GM23338 (cell line): ENCODE results near the gene NAAA. TPM values are rescaled to one million over a fixed set of nuclear protein-coding genes. Genes with fewer than 3 reads are reported as not detected.

ENCODE experiments used
- ATAC-seq: fragments of 200-7000 bp; cut with Tn5 transposase; 3 replicates; pipeline ENCODE4 v1.9.1; 2020
- DNase-seq: peaks from one replicate; pipeline ENCODE4 v3.0.0-alpha.2; 2015; ENCODE audit warnings: low spot score
- H2AFZ ChIP-seq: fragments of 200-600 bp; sonication (generic); 2 replicates; pipeline ENCODE4 v1.8.0; 2016; ENCODE audit warnings: antibody characterized with exemption, mild to moderate bottlenecking, moderate library complexity
- H3F3A ChIP-seq: fragments of 200-600 bp; sonication (generic); replicated peaks from 2 replicates; pipeline ENCODE4 v1.8.0; 2017; ENCODE audit warnings: antibody characterized with exemption, mixed run types, low read depth
- H3K27ac ChIP-seq: fragments of 200-600 bp; sonication (generic); 2 replicates; pipeline ENCODE4 v1.6.1; 2016; ENCODE audit warnings: low read depth
- H3K27me3 ChIP-seq: fragments of 200-600 bp; sonication (generic); 2 replicates; pipeline ENCODE4 v1.8.0; 2016; ENCODE audit warnings: mild to moderate bottlenecking, mixed run types, moderate library complexity; ENCODE audit not compliant: insufficient read depth
- H3K36me3 ChIP-seq: fragments of 200-600 bp; sonication (generic); 2 replicates; pipeline ENCODE4 v1.8.0; 2016; ENCODE audit warnings: mild to moderate bottlenecking; ENCODE audit not compliant: insufficient read depth
- H3K4me1 ChIP-seq: fragments of 200-600 bp; sonication (generic); 2 replicates; pipeline ENCODE4 v1.8.0; 2016; ENCODE audit warnings: mild to moderate bottlenecking, moderate library complexity; ENCODE audit not compliant: insufficient read depth
- H3K4me2 ChIP-seq: fragments of 200-600 bp; sonication (generic); 2 replicates; pipeline ENCODE4 v1.7.1; 2017; ENCODE audit warnings: mixed run types
- H3K4me3 ChIP-seq: fragments of 200-600 bp; sonication (generic); 2 replicates; pipeline ENCODE4 v1.6.1; 2016; ENCODE audit warnings: mixed run types
- H3K79me2 ChIP-seq: fragments of 200-600 bp; sonication (generic); replicated peaks from 2 replicates; pipeline ENCODE4 v1.8.0; 2017; ENCODE audit warnings: mild to moderate bottlenecking; ENCODE audit not compliant: insufficient read depth
- H3K9me2 ChIP-seq: fragments of 200-600 bp; sonication (generic); 2 replicates; pipeline ENCODE4 v1.8.0; 2017; ENCODE audit not compliant: insufficient read depth
- H4K20me1 ChIP-seq: fragments of 200-600 bp; sonication (generic); replicated peaks from 2 replicates; pipeline ENCODE4 v1.8.0; 2017; ENCODE audit warnings: mild to moderate bottlenecking; ENCODE audit not compliant: insufficient read depth
- H3K27ac Mint-ChIP-seq: 2 replicates; pipeline ENCODE4 v1.8.0; 2020; ENCODE audit warnings: inconsistent platforms, mild to moderate bottlenecking, moderate library complexity, mixed read lengths
- H3K27me3 Mint-ChIP-seq: 3 replicates; pipeline ENCODE4 v1.8.0; 2022; ENCODE audit warnings: low read depth, mild to moderate bottlenecking, moderate library complexity, mixed read lengths, inconsistent platforms; ENCODE audit not compliant: insufficient read depth, poor library complexity
- H3K36me3 Mint-ChIP-seq: 3 replicates; pipeline ENCODE4 v1.8.0; 2021; ENCODE audit warnings: low read depth, mild to moderate bottlenecking, inconsistent platforms, moderate library complexity, mixed read lengths
- H3K4me1 Mint-ChIP-seq: 3 replicates; pipeline ENCODE4 v1.8.0; 2020; ENCODE audit warnings: mild to moderate bottlenecking, inconsistent platforms, mixed read lengths
- H3K4me3 Mint-ChIP-seq: 3 replicates; pipeline ENCODE4 v1.8.0; 2021; ENCODE audit warnings: moderate library complexity, mild to moderate bottlenecking, inconsistent platforms, mixed read lengths
- H3K9me3 Mint-ChIP-seq: 3 replicates; pipeline ENCODE4 v1.8.0; 2020; ENCODE audit warnings: moderate library complexity, mild to moderate bottlenecking, inconsistent platforms, mixed read lengths
- CREB1 ChIP-seq: fragments of 250-450 bp; sonication (Bioruptor Pico); IDR thresholded peaks from 2 replicates; pipeline ENCODE4 v1.5.0; 2020; ENCODE audit warnings: low read depth, mild to moderate bottlenecking, moderate library complexity
- EZH2 ChIP-seq: fragments of 200-600 bp; sonication (generic); IDR thresholded peaks from one replicate; pipeline ENCODE4 v1.8.0; 2017; ENCODE audit warnings: antibody characterized with exemption, mild to moderate bottlenecking, low read depth; ENCODE audit not compliant: unreplicated experiment
- EZH2phosphoT487 ChIP-seq: fragments of 200-600 bp; sonication (generic); IDR thresholded peaks from one replicate; pipeline ENCODE4 v1.8.1; 2018; ENCODE audit warnings: antibody characterized with exemption; ENCODE audit not compliant: unreplicated experiment
- JUNB ChIP-seq: IDR thresholded peaks from one replicate; pipeline ENCODE4 v1.6.1; 2016; ENCODE audit warnings: antibody characterized with exemption; ENCODE audit not compliant: unreplicated experiment
- NANOG ChIP-seq: IDR thresholded peaks from 2 replicates; pipeline ENCODE4 v1.6.1; 2016; ENCODE audit warnings: antibody characterized with exemption, borderline replicate concordance
- POLR2AphosphoS5 ChIP-seq: IDR thresholded peaks from 2 replicates; pipeline ENCODE4 v1.6.1; 2016; ENCODE audit warnings: antibody characterized with exemption, low read depth
- STAT1 ChIP-seq: IDR thresholded peaks from one replicate; pipeline ENCODE4 v1.6.1; 2016; ENCODE audit warnings: antibody characterized with exemption; ENCODE audit not compliant: unreplicated experiment
- ZNF114 ChIP-seq: fragments of 250-450 bp; sonication (Bioruptor Pico); IDR thresholded peaks from 2 replicates; pipeline ENCODE4 v1.5.0; 2020; ENCODE audit warnings: mild to moderate bottlenecking, moderate library complexity
- ZNF331 ChIP-seq: fragments of 250-450 bp; sonication (Bioruptor Pico); IDR thresholded peaks from 2 replicates; pipeline ENCODE4 v1.5.0; 2020; ENCODE audit warnings: low read depth, mild to moderate bottlenecking, moderate library complexity
- polyA plus RNA-seq: library from polyadenylated mRNA; unstranded; fragments of >200 nt; fragmentation: Nextera tagmentation; extraction: Ambion mirVana; gene quantifications from 2 replicates; pipeline ENCODE4 v1.2.1, GENCODE V29; 2016
- total RNA-seq: library from RNA; depleted of rRNA; stranded (reverse); fragments of >200 nt; shearing (Covaris generic); gene quantifications from 2 replicates; pipeline ENCODE4 v1.2.3, GENCODE V29; 2014
- TF ChIP-seq, protein P1 (sequence below), 2 experiments: fragments of 200-600 bp in 1 of 2; sonication (generic) in 1 of 2; conservative IDR thresholded peaks; 2 replicates each; pipeline versions ENCODE4 v1.5.1 to v1.6.1; 2016 to 2017; ENCODE audit warnings: antibody characterized with exemption in 2 of 2, low read depth in 2 of 2, mild to moderate bottlenecking in 2 of 2, moderate library complexity in 1 of 2
- TF ChIP-seq, protein P2 (sequence below): fragments of 250-450 bp; sonication (Bioruptor Pico); IDR thresholded peaks from 2 replicates; pipeline ENCODE4 v1.5.0; 2020; ENCODE audit warnings: mild to moderate bottlenecking, moderate library complexity
- TF ChIP-seq, protein P3 (sequence below): IDR thresholded peaks from 2 replicates; pipeline ENCODE4 v1.6.1; 2016; ENCODE audit warnings: antibody characterized with exemption
- TF ChIP-seq, protein P4 (sequence below): IDR thresholded peaks from one replicate; pipeline ENCODE4 v1.6.1; 2018; ENCODE audit warnings: antibody characterized with exemption; ENCODE audit not compliant: unreplicated experiment

NAAA gene
- total and polyA plus RNA-seq, 2 experiments from 2014 or later: 13.2 to 36.6 TPM

DNA sequence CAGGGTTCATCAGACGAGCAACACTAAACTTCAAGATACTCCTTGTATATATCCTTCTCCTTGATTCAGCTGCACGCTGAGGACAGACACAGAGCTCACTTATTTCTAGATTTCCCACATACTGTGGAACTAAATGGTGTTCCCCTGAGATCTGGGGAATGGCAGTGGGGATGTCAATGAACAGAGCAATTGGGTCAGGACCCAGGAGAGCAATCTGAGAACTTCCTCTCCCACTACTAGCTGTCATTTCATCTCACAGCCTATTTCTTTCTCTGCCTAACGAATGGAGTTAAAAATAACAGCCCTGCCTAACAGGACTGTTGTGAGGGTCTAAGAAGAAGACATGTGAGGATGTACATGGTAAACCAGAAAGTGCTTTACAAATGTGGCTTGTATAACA lies 10.7 kb downstream of the NAAA start:
- no peak overlapping the region for H3K4me3 Mint-ChIP-seq

More for the DNA sequence above, 10.7 kb downstream of the NAAA start:
- Histone ChIP-seq H4K20me1 (no peaks in the 10 kb centered on the region; the same call in 1 of the 2 replicates), H3K27me3 (no peaks in the 10 kb centered on the region), H2AFZ (no peak overlapping the region), H3K9me2 (no peaks in the 10 kb centered on the region), H3F3A (0 out of 2 replicates have a peak, but pooled peaks cover 3% of the 10 kb centered on the region), H3K4me2 (no peak overlapping the region), H3K27ac (no peak overlapping the region), H3K4me1 (no peaks in the 10 kb centered on the region), H3K36me3 (no peaks in the 10 kb centered on the region), H3K79me2 (no peaks in the 10 kb centered on the region), H3K4me3 (no peak overlapping the region)
- ATAC-seq (no peak), DNase-seq (no peak)
- Mint-ChIP-seq H3K36me3 (peaks cover 3% of the 10 kb centered on the region; the same call in 1 of the 3 replicates), H3K27ac (no peak overlapping the region), H3K4me1 (peaks cover 3% of the 10 kb centered on the region; the same call in 2 of the 3 replicates), H3K27me3 (peaks cover 1% of the 10 kb centered on the region), H3K9me3 (no peaks in the 10 kb centered on the region)
- TF ChIP-seq POLR2AphosphoS5: no peak
- TF ChIP-seq, protein P1, sequence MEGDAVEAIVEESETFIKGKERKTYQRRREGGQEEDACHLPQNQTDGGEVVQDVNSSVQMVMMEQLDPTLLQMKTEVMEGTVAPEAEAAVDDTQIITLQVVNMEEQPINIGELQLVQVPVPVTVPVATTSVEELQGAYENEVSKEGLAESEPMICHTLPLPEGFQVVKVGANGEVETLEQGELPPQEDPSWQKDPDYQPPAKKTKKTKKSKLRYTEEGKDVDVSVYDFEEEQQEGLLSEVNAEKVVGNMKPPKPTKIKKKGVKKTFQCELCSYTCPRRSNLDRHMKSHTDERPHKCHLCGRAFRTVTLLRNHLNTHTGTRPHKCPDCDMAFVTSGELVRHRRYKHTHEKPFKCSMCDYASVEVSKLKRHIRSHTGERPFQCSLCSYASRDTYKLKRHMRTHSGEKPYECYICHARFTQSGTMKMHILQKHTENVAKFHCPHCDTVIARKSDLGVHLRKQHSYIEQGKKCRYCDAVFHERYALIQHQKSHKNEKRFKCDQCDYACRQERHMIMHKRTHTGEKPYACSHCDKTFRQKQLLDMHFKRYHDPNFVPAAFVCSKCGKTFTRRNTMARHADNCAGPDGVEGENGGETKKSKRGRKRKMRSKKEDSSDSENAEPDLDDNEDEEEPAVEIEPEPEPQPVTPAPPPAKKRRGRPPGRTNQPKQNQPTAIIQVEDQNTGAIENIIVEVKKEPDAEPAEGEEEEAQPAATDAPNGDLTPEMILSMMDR (conservative IDR thresholded peaks at IDR 0.05; ENCODE audit: low read depth in 2 of 2): no peak
- no peak for TF ChIP-seq STAT1
- TF ChIP-seq NANOG: no peak
- no peak for TF ChIP-seq ZNF114 (CRISPR knock-in tag)
- no peak for TF ChIP-seq CREB1
- TF ChIP-seq, protein P2, sequence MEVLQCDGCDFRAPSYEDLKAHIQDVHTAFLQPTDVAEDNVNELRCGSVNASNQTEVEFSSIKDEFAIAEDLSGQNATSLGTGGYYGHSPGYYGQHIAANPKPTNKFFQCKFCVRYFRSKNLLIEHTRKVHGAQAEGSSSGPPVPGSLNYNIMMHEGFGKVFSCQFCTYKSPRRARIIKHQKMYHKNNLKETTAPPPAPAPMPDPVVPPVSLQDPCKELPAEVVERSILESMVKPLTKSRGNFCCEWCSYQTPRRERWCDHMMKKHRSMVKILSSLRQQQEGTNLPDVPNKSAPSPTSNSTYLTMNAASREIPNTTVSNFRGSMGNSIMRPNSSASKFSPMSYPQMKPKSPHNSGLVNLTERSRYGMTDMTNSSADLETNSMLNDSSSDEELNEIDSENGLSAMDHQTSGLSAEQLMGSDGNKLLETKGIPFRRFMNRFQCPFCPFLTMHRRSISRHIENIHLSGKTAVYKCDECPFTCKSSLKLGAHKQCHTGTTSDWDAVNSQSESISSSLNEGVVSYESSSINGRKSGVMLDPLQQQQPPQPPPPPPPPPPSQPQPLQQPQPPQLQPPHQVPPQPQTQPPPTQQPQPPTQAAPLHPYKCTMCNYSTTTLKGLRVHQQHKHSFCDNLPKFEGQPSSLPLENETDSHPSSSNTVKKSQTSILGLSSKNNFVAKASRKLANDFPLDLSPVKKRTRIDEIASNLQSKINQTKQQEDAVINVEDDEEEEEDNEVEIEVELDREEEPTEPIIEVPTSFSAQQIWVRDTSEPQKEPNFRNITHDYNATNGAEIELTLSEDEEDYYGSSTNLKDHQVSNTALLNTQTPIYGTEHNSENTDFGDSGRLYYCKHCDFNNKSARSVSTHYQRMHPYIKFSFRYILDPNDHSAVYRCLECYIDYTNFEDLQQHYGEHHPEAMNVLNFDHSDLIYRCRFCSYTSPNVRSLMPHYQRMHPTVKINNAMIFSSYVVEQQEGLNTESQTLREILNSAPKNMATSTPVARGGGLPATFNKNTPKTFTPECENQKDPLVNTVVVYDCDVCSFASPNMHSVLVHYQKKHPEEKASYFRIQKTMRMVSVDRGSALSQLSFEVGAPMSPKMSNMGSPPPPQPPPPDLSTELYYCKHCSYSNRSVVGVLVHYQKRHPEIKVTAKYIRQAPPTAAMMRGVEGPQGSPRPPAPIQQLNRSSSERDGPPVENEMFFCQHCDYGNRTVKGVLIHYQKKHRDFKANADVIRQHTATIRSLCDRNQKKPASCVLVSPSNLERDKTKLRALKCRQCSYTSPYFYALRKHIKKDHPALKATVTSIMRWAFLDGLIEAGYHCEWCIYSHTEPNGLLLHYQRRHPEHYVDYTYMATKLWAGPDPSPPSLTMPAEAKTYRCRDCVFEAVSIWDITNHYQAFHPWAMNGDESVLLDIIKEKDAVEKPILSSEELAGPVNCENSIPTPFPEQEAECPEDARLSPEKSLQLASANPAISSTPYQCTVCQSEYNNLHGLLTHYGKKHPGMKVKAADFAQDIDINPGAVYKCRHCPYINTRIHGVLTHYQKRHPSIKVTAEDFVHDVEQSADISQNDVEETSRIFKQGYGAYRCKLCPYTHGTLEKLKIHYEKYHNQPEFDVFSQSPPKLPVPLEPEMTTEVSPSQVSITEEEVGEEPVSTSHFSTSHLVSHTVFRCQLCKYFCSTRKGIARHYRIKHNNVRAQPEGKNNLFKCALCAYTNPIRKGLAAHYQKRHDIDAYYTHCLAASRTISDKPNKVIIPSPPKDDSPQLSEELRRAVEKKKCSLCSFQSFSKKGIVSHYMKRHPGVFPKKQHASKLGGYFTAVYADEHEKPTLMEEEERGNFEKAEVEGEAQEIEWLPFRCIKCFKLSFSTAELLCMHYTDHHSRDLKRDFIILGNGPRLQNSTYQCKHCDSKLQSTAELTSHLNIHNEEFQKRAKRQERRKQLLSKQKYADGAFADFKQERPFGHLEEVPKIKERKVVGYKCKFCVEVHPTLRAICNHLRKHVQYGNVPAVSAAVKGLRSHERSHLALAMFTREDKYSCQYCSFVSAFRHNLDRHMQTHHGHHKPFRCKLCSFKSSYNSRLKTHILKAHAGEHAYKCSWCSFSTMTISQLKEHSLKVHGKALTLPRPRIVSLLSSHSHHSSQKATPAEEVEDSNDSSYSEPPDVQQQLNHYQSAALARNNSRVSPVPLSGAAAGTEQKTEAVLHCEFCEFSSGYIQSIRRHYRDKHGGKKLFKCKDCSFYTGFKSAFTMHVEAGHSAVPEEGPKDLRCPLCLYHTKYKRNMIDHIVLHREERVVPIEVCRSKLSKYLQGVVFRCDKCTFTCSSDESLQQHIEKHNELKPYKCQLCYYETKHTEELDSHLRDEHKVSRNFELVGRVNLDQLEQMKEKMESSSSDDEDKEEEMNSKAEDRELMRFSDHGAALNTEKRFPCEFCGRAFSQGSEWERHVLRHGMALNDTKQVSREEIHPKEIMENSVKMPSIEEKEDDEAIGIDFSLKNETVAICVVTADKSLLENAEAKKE: no peak
- TF ChIP-seq, protein P3, sequence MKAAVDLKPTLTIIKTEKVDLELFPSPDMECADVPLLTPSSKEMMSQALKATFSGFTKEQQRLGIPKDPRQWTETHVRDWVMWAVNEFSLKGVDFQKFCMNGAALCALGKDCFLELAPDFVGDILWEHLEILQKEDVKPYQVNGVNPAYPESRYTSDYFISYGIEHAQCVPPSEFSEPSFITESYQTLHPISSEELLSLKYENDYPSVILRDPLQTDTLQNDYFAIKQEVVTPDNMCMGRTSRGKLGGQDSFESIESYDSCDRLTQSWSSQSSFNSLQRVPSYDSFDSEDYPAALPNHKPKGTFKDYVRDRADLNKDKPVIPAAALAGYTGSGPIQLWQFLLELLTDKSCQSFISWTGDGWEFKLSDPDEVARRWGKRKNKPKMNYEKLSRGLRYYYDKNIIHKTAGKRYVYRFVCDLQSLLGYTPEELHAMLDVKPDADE: no peak
- TF ChIP-seq EZH2phosphoT487: no peak
- TF ChIP-seq ZNF331 (CRISPR knock-in tag): no peak
- TF ChIP-seq, protein P4, sequence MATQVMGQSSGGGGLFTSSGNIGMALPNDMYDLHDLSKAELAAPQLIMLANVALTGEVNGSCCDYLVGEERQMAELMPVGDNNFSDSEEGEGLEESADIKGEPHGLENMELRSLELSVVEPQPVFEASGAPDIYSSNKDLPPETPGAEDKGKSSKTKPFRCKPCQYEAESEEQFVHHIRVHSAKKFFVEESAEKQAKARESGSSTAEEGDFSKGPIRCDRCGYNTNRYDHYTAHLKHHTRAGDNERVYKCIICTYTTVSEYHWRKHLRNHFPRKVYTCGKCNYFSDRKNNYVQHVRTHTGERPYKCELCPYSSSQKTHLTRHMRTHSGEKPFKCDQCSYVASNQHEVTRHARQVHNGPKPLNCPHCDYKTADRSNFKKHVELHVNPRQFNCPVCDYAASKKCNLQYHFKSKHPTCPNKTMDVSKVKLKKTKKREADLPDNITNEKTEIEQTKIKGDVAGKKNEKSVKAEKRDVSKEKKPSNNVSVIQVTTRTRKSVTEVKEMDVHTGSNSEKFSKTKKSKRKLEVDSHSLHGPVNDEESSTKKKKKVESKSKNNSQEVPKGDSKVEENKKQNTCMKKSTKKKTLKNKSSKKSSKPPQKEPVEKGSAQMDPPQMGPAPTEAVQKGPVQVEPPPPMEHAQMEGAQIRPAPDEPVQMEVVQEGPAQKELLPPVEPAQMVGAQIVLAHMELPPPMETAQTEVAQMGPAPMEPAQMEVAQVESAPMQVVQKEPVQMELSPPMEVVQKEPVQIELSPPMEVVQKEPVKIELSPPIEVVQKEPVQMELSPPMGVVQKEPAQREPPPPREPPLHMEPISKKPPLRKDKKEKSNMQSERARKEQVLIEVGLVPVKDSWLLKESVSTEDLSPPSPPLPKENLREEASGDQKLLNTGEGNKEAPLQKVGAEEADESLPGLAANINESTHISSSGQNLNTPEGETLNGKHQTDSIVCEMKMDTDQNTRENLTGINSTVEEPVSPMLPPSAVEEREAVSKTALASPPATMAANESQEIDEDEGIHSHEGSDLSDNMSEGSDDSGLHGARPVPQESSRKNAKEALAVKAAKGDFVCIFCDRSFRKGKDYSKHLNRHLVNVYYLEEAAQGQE: no peak
- TF ChIP-seq EZH2: no peak
- TF ChIP-seq JUNB: no peak
